SK-N-SH (cell line): ENCODE measurements around the gene JPH3. TPM values are rescaled to one million over a fixed set of nuclear protein-coding genes. Genes with fewer than 3 reads are reported as not detected.

Experiments
- CTCF ChIA-PET: fragments of 300-600, 350-600 bp; formaldehyde crosslinking; extraction: SDS; loops from one replicate; lab custom pipeline; 2021; lab: Yijun Ruan, JAX
- POLR2A ChIA-PET: fragments of 350-600 bp; sonication (Branson Sonifier 250); formaldehyde crosslinking; extraction: SDS; loops from one replicate; lab custom pipeline; 2020; ENCODE audit warnings: antibody characterized with exemption, inconsistent platforms; lab: Yijun Ruan, JAX
- DNase-seq: peaks from one replicate; pipeline ENCODE4 v3.0.0; 2012
- H2AFZ ChIP-seq: fragments of 200-600 bp; sonication (generic); 2 replicates; pipeline ENCODE4 v1.8.1; 2016; ENCODE audit warnings: antibody characterized with exemption, mild to moderate bottlenecking, low read depth
- H3F3A ChIP-seq: fragments of 200-600 bp; sonication (generic); replicated peaks from 2 replicates; pipeline ENCODE3; 2016; ENCODE audit warnings: antibody characterized with exemption, mild to moderate bottlenecking; ENCODE audit not compliant: insufficient read depth
- H3K27ac ChIP-seq, 2 experiments: fragments of 200-500 bp in 1 of 2; fragments of 200-600 bp in 1 of 2; sonication (Bioruptor generic) in 1 of 2; sonication (generic), shearing (Covaris generic) in 1 of 2; 2 replicates each; pipeline versions ENCODE4 v1.5.1 to v1.6.1; 2014 to 2016; ENCODE audit warnings: low read depth in 2 of 2, inconsistent platforms in 1 of 2, low read length in 1 of 2, mild to moderate bottlenecking in 1 of 2, mixed read lengths in 1 of 2
- H3K27me3 ChIP-seq: fragments of 200-600 bp; sonication (generic), shearing (Covaris generic); 2 replicates; pipeline ENCODE4 v1.6.1; 2016; ENCODE audit warnings: mixed run types; ENCODE audit not compliant: insufficient read depth
- H3K36me3 ChIP-seq, 2 experiments: fragments of 200-500 bp in 1 of 2; fragments of 200-600 bp in 1 of 2; sonication (Bioruptor generic) in 1 of 2; sonication (generic) in 1 of 2; replicated peaks in 1 of 2; 2 replicates each; pipeline versions ENCODE3 to v1.5.1; 2014 to 2016; ENCODE audit warnings: low read length in 1 of 2, mild to moderate bottlenecking in 1 of 2; ENCODE audit not compliant: insufficient read depth in 2 of 2, control insufficient read depth in 1 of 2
- H3K4me1 ChIP-seq, 2 experiments: fragments of 200-500 bp in 1 of 2; fragments of 200-600 bp in 1 of 2; sonication (Bioruptor generic) in 1 of 2; sonication (generic), shearing (Covaris generic) in 1 of 2; 2 replicates each; pipeline versions ENCODE4 v1.5.1 to v1.6.1; 2014 to 2016; ENCODE audit warnings: low read depth in 1 of 2, low read length in 1 of 2, mixed run types in 1 of 2; ENCODE audit not compliant: insufficient read depth in 2 of 2, control insufficient read depth in 1 of 2
- H3K4me2 ChIP-seq: fragments of 200-600 bp; sonication (generic), shearing (Covaris generic); 2 replicates; pipeline ENCODE4 v1.6.1; 2017; ENCODE audit warnings: mixed run types
- H3K4me3 ChIP-seq, 2 experiments: fragments of 200-500 bp in 1 of 2; fragments of 200-600 bp in 1 of 2; sonication (Bioruptor generic) in 1 of 2; sonication (generic), shearing (Covaris generic) in 1 of 2; 2 replicates each; pipeline versions ENCODE4 v1.5.1 to v1.8.1; 2014 to 2016; ENCODE audit warnings: low read depth in 2 of 2, inconsistent platforms in 1 of 2, low read length in 1 of 2, mild to moderate bottlenecking in 1 of 2, mixed read lengths in 1 of 2, moderate library complexity in 1 of 2
- H3K79me2 ChIP-seq: fragments of 200-600 bp; sonication (generic); 2 replicates; pipeline ENCODE4 v1.8.1; 2017; ENCODE audit warnings: mild to moderate bottlenecking; ENCODE audit not compliant: insufficient read depth
- H3K9ac ChIP-seq: fragments of 200-600 bp; sonication (generic); 2 replicates; pipeline ENCODE4 v1.6.1; 2017; ENCODE audit warnings: mixed run types
- H3K9me2 ChIP-seq: fragments of 200-600 bp; sonication (generic); 2 replicates; pipeline ENCODE4 v1.6.1; 2017; ENCODE audit warnings: mixed run types
- H3K9me3 ChIP-seq: fragments of 200-600 bp; sonication (generic); 2 replicates; pipeline ENCODE4 v1.6.1; 2017; ENCODE audit warnings: mixed run types, mild to moderate bottlenecking, moderate library complexity
- H4K20me1 ChIP-seq: fragments of 200-600 bp; sonication (generic); 2 replicates; pipeline ENCODE4 v1.6.1; 2017; ENCODE audit warnings: mild to moderate bottlenecking, mixed run types; ENCODE audit not compliant: insufficient read depth
- FOSL2 ChIP-seq: IDR thresholded peaks from 2 replicates; pipeline ENCODE4 v1.4.0; 2012; ENCODE audit warnings: low read depth, mild to moderate bottlenecking, moderate library complexity, borderline replicate concordance
- FOXJ3 ChIP-seq: sonication (generic); formaldehyde crosslinking; IDR thresholded peaks from 2 replicates; pipeline ENCODE4 v1.5.1; 2020; ENCODE audit warnings: mild to moderate bottlenecking, missing genetic modification reagents
- FOXM1 ChIP-seq: IDR thresholded peaks from 2 replicates; pipeline ENCODE4 v1.4.0; 2012; ENCODE audit warnings: low read depth, mild to moderate bottlenecking
- GATA2 ChIP-seq: sonication (generic); formaldehyde crosslinking; IDR thresholded peaks from 2 replicates; pipeline ENCODE4 v1.5.0; 2020; ENCODE audit warnings: mild to moderate bottlenecking, missing genetic modification reagents
- JUND ChIP-seq: IDR thresholded peaks from 2 replicates; pipeline ENCODE4 v1.4.0; 2012
- MEF2A ChIP-seq: IDR thresholded peaks from 2 replicates; pipeline ENCODE4 v1.4.0; 2012; ENCODE audit warnings: low read depth, borderline replicate concordance
- NRF1 ChIP-seq: IDR thresholded peaks from 2 replicates; pipeline ENCODE4 v1.6.1; 2012; ENCODE audit warnings: low read depth, mild to moderate bottlenecking, low read length
- RAD21 ChIP-seq: IDR thresholded peaks from 2 replicates; pipeline ENCODE4 v1.6.1; 2012; ENCODE audit warnings: mild to moderate bottlenecking, low read length
- RCOR1 ChIP-seq: fragments of 150-350 bp; IDR thresholded peaks from 2 replicates; pipeline ENCODE4 v1.6.1; 2017; ENCODE audit warnings: antibody characterized with exemption, low read length
- RXRA ChIP-seq: IDR thresholded peaks from 2 replicates; pipeline ENCODE4 v1.4.0; 2012; ENCODE audit warnings: low read depth, mild to moderate bottlenecking, borderline replicate concordance
- SMC3 ChIP-seq: IDR thresholded peaks from 2 replicates; pipeline ENCODE4 v1.6.1; 2012; ENCODE audit warnings: low read depth, low read length, improper control_type of control experiment
- TEAD4 ChIP-seq: IDR thresholded peaks from 2 replicates; pipeline ENCODE4 v1.4.0; 2012; ENCODE audit warnings: mild to moderate bottlenecking, borderline replicate concordance; ENCODE audit not compliant: insufficient read depth
- YY1 ChIP-seq: IDR thresholded peaks from 2 replicates; pipeline ENCODE4 v1.4.0; 2012; ENCODE audit warnings: low read depth, mild to moderate bottlenecking
- WGBS: methylation state at CpG from one replicate; pipeline ENCODE4 v1.1.6; 2017; ENCODE audit warnings: low lambda C conversion rate; 5-methylcytosine and 5-hydroxymethylcytosine counted together
- polyA plus RNA-seq, 3 experiments: library from polyadenylated mRNA; depleted of rRNA; stranded (reverse); fragments of >200 nt; gene quantifications; 2 replicates each; pipeline ENCODE4 v1.2.3, GENCODE V29; 2012
- TF ChIP-seq, protein P1 (sequence below): fragments of 200-600 bp; sonication (generic); IDR thresholded peaks from 2 replicates; pipeline ENCODE4 v1.6.1; 2017; ENCODE audit warnings: antibody characterized with exemption, mild to moderate bottlenecking, moderate library complexity
- TF ChIP-seq, protein P2 (sequence below): IDR thresholded peaks from 2 replicates; pipeline ENCODE4 v1.4.0; 2012; ENCODE audit warnings: low read depth
- TF ChIP-seq, protein P3 (sequence below): fragments of 150-350 bp; IDR thresholded peaks from 2 replicates; pipeline ENCODE4 v1.6.1; 2017; ENCODE audit warnings: antibody characterized with exemption, low read length, low read depth, borderline replicate concordance
- TF ChIP-seq, protein P4 (sequence below): IDR thresholded peaks from 2 replicates; pipeline ENCODE4 v1.6.1; 2012; ENCODE audit warnings: mild to moderate bottlenecking, low read depth, low read length, moderate library complexity

JPH3 gene
- polyA plus RNA-seq, 1 of the 3 experiments (the other 2 are of a cell fraction): 0.25 TPM

DNA sequence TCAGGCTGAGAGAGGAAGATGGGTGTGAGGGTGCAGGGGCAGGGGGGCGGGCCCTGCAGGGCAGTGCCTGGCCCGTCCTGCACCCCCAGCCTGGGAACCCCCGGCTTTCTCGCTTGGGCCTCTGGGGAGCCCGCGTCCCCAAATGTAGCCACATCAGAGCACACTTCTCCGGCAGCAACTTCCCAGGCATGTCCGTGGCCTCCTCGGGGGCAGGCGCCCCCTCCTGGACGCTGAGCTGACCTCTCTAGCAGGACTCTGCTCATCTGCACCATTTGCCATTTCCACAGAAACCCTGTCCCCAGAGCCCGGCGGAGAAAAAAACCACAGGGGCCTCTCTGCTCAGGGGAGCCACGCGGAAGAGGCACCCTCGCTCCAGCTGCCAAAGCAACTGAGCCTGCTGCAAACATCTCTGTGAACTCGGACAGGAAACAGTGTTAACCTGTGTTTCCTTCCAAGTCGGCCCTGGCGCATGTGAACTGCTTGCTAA is 100.1 kb downstream of the JPH3 start:
- Histone ChIP-seq H3K9me3 (no peaks in the 10 kb centered on the region), H3K9me2 (no peaks in the 10 kb centered on the region), H3K4me2 (no peak overlapping the region), H3K4me3 (no peak overlapping the region)
- POLR2A ChIA-PET: no interaction called here
- WGBS: 68% methylated on average over 8 of the region's 19 CpGs
- no peak for TF ChIP-seq MEF2A
- TF ChIP-seq, protein P1, sequence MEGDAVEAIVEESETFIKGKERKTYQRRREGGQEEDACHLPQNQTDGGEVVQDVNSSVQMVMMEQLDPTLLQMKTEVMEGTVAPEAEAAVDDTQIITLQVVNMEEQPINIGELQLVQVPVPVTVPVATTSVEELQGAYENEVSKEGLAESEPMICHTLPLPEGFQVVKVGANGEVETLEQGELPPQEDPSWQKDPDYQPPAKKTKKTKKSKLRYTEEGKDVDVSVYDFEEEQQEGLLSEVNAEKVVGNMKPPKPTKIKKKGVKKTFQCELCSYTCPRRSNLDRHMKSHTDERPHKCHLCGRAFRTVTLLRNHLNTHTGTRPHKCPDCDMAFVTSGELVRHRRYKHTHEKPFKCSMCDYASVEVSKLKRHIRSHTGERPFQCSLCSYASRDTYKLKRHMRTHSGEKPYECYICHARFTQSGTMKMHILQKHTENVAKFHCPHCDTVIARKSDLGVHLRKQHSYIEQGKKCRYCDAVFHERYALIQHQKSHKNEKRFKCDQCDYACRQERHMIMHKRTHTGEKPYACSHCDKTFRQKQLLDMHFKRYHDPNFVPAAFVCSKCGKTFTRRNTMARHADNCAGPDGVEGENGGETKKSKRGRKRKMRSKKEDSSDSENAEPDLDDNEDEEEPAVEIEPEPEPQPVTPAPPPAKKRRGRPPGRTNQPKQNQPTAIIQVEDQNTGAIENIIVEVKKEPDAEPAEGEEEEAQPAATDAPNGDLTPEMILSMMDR: peak; percentile 54
- TF ChIP-seq, protein P2, sequence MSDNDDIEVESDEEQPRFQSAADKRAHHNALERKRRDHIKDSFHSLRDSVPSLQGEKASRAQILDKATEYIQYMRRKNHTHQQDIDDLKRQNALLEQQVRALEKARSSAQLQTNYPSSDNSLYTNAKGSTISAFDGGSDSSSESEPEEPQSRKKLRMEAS: no peak
- TF ChIP-seq, protein P3, sequence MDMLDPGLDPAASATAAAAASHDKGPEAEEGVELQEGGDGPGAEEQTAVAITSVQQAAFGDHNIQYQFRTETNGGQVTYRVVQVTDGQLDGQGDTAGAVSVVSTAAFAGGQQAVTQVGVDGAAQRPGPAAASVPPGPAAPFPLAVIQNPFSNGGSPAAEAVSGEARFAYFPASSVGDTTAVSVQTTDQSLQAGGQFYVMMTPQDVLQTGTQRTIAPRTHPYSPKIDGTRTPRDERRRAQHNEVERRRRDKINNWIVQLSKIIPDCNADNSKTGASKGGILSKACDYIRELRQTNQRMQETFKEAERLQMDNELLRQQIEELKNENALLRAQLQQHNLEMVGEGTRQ: no peak
- no peak for TF ChIP-seq TEAD4
- TF ChIP-seq FOXJ3 (CRISPR knock-in tag): no peak
- peak; percentile 40 for TF ChIP-seq SMC3
- TF ChIP-seq FOXM1: no peak
- TF ChIP-seq FOSL2: no peak
- TF ChIP-seq RXRA: no peak
- no peak for TF ChIP-seq YY1
- no peak for TF ChIP-seq GATA2 (CRISPR knock-in tag)
- peak; percentile 44 for TF ChIP-seq RAD21
- no peak for TF ChIP-seq NRF1
- TF ChIP-seq, protein P4, sequence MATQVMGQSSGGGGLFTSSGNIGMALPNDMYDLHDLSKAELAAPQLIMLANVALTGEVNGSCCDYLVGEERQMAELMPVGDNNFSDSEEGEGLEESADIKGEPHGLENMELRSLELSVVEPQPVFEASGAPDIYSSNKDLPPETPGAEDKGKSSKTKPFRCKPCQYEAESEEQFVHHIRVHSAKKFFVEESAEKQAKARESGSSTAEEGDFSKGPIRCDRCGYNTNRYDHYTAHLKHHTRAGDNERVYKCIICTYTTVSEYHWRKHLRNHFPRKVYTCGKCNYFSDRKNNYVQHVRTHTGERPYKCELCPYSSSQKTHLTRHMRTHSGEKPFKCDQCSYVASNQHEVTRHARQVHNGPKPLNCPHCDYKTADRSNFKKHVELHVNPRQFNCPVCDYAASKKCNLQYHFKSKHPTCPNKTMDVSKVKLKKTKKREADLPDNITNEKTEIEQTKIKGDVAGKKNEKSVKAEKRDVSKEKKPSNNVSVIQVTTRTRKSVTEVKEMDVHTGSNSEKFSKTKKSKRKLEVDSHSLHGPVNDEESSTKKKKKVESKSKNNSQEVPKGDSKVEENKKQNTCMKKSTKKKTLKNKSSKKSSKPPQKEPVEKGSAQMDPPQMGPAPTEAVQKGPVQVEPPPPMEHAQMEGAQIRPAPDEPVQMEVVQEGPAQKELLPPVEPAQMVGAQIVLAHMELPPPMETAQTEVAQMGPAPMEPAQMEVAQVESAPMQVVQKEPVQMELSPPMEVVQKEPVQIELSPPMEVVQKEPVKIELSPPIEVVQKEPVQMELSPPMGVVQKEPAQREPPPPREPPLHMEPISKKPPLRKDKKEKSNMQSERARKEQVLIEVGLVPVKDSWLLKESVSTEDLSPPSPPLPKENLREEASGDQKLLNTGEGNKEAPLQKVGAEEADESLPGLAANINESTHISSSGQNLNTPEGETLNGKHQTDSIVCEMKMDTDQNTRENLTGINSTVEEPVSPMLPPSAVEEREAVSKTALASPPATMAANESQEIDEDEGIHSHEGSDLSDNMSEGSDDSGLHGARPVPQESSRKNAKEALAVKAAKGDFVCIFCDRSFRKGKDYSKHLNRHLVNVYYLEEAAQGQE: no peak
- no peak for TF ChIP-seq RCOR1
- TF ChIP-seq JUND: no peak
- TF ChIP-seq, all 33 proteins: peak for 3
- no peak overlapping the region for H2AFZ ChIP-seq
- no peak overlapping the region for H3K27ac ChIP-seq
- no peaks in the 10 kb centered on the region for H3F3A ChIP-seq
- CTCF ChIA-PET: interaction anchor here (0.7 to 3.0 kb wide), 24 partner anchors 9 to 286 kb away, joined by 3 to 19 read pairs (median 4); no protein-coding TSS in a partner anchor
- no peaks in the 10 kb centered on the region for H4K20me1 ChIP-seq
- H3K4me1 ChIP-seq: no peaks in the 10 kb centered on the region
- H3K27me3 ChIP-seq: no peaks in the 10 kb centered on the region
- H3K79me2 ChIP-seq: no peaks in the 10 kb centered on the region
- no peak overlapping the region for H3K9ac ChIP-seq
- peak; percentile 82 for DNase-seq
- peaks cover 0 to 61% of the 10 kb centered on the region in 2 experiments for H3K36me3 ChIP-seq
